Tibial nerve (tissue), 4 donors: ENCODE data around the gene MSL3B.

Source experiments
- DNase-seq, 2 donors: peaks; one replicate each; pipeline ENCODE4 v3.0.0-alpha.2; 2019; ENCODE audit warnings: low spot score in 2 of 2
- H3K27ac ChIP-seq, 4 donors: fragments of 200-600 bp; sonication (generic) in 3 of 4; one replicate each; pipeline ENCODE4 v1.5.1; 2017 to 2019; ENCODE audit warnings: mild to moderate bottlenecking in 1 of 4
- H3K27me3 ChIP-seq, 2 donors: fragments of 200-600 bp; sonication (generic) in 1 of 2; one replicate each; pipeline versions ENCODE4 v1.5.1 to v1.6.0; 2017 to 2019
- H3K36me3 ChIP-seq, 3 donors: fragments of 200-600 bp; sonication (generic); one replicate each; pipeline ENCODE4 v1.5.1; 2018 to 2019
- H3K4me1 ChIP-seq, 4 donors: fragments of 200-600 bp; sonication (generic) in 3 of 4; one replicate each; pipeline ENCODE4 v1.5.1; 2017 to 2019
- H3K4me3 ChIP-seq, 4 donors: fragments of 200-600 bp; sonication (generic) in 3 of 4; one replicate each; pipeline ENCODE4 v1.5.1; 2017 to 2019; ENCODE audit warnings: mild to moderate bottlenecking in 1 of 4, moderate library complexity in 1 of 4
- H3K9me3 ChIP-seq, 4 donors: fragments of 200-600 bp; sonication (generic) in 3 of 4; one replicate each; pipeline ENCODE4 v1.5.1; 2017 to 2019
- EP300 ChIP-seq, 2 donors: sonication (generic); formaldehyde crosslinking; IDR thresholded peaks; one replicate each; pipeline ENCODE4 v1.6.1; 2017; ENCODE audit warnings: antibody characterized with exemption in 2 of 2, mild to moderate bottlenecking in 1 of 2
- POLR2A ChIP-seq, 2 donors: fragments of 450-650 bp; IDR thresholded peaks; one replicate each; pipeline ENCODE4 v1.6.1; 2017; ENCODE audit warnings: antibody characterized with exemption in 2 of 2, mild to moderate bottlenecking in 2 of 2, moderate library complexity in 2 of 2
- WGBS, 2 donors: methylation state at CpG; one replicate each; pipeline ENCODE4 v1.1.5; 2018; 5-methylcytosine and 5-hydroxymethylcytosine counted together
- TF ChIP-seq, protein P1 (sequence below), 5 experiments: fragments of 200-600 bp in 3 of 5; fragments of 450-650 bp in 2 of 5; sonication (generic) in 3 of 5; IDR thresholded peaks; one replicate each; pipeline ENCODE4 v1.5.1; 2016 to 2019; ENCODE audit warnings: antibody characterized with exemption in 5 of 5, mild to moderate bottlenecking in 3 of 5, moderate library complexity in 2 of 5

The MSL3B gene

DNA sequence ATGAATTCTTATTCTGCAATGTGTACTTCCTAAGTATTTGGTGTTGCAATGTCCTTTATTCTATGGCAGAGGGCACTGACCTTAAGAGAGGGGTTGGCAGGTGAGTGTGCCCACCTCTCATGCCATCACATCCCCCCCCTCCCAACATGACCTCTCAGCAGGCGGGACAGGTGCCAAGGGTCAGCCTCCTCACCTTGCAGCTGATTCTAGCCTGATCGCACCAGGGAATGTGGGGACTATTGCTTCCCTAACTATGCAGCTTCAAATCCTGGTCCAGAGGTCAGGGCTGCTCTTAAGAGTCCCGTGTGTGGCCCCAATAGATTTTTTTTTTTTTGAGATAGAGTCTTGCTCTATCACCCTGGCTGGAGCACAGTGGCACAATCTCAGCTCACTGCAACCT is 23.4 kb downstream of the MSL3B start:
- 89 to 91% methylated on average over 3 of the region's 3 CpGs for WGBS, 2 donors
- no peaks in the 10 kb centered on the region for H3K27me3 ChIP-seq
- no peak overlapping the region for H3K4me3 ChIP-seq
- TF ChIP-seq, protein P1, sequence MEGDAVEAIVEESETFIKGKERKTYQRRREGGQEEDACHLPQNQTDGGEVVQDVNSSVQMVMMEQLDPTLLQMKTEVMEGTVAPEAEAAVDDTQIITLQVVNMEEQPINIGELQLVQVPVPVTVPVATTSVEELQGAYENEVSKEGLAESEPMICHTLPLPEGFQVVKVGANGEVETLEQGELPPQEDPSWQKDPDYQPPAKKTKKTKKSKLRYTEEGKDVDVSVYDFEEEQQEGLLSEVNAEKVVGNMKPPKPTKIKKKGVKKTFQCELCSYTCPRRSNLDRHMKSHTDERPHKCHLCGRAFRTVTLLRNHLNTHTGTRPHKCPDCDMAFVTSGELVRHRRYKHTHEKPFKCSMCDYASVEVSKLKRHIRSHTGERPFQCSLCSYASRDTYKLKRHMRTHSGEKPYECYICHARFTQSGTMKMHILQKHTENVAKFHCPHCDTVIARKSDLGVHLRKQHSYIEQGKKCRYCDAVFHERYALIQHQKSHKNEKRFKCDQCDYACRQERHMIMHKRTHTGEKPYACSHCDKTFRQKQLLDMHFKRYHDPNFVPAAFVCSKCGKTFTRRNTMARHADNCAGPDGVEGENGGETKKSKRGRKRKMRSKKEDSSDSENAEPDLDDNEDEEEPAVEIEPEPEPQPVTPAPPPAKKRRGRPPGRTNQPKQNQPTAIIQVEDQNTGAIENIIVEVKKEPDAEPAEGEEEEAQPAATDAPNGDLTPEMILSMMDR (IDR thresholded peaks at IDR 0.05), result no peak
- no peak for TF ChIP-seq EP300 (IDR thresholded peaks at IDR 0.05)
- TF ChIP-seq POLR2A (IDR thresholded peaks at IDR 0.05), result no peak
- H3K36me3 ChIP-seq, result no peaks in the 10 kb centered on the region
- no peaks in the 10 kb centered on the region for H3K9me3 ChIP-seq
- H3K27ac ChIP-seq, result no peak overlapping the region
- DNase-seq, result no peak
- no peaks in the 10 kb centered on the region for H3K4me1 ChIP-seq

DNA sequence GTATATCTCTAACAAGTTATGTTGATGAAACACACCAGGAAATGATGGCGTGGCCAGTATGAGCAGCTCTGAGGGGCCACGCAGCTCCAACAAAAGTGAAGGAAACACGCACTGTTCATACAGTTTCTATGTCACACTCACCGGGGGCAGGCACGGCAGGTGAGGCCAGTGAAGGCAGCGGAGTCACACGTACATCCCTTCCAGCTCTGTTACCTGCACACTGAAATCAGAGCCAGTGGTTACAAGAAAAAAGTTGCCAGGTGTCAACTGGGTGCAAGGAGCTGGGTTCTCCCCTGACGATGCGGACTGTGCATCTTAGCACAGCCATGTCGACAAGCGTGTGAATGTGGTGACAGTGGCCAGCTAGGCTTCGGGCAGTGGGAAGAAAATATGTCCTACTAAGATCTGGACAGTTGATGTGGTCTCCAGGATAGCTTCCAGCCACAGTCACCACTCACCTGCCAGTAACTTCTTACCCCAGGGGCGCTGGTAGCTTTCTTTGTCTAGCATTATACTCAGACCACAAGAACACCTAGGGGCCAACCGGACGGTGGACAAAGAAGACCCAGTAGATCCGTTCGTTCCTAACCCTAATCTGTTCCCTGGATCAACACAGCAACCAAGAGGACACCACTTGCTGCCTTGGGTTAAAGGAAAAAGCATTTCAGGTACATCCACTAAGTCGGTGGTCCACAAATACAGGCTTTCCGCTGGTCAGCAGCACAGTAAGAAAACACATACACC is 23.9 kb downstream of the MSL3B start:
- no peaks in the 10 kb centered on the region for H3K9me3 ChIP-seq
- H3K4me3 ChIP-seq, result no peak overlapping the region
- no peaks in the 10 kb centered on the region for H3K36me3 ChIP-seq
- no peak for TF ChIP-seq EP300 (IDR thresholded peaks at IDR 0.05)
- TF ChIP-seq, protein P1 (IDR thresholded peaks at IDR 0.05), result no peak
- no peak for TF ChIP-seq POLR2A (IDR thresholded peaks at IDR 0.05)
- no peaks in the 10 kb centered on the region for H3K27me3 ChIP-seq
- no peaks in the 10 kb centered on the region for H3K4me1 ChIP-seq
- WGBS, 2 donors, result 88 to 90% methylated on average over 19 of the region's 19 CpGs
- no peak for DNase-seq
- H3K27ac ChIP-seq, result no peak overlapping the region

DNA sequence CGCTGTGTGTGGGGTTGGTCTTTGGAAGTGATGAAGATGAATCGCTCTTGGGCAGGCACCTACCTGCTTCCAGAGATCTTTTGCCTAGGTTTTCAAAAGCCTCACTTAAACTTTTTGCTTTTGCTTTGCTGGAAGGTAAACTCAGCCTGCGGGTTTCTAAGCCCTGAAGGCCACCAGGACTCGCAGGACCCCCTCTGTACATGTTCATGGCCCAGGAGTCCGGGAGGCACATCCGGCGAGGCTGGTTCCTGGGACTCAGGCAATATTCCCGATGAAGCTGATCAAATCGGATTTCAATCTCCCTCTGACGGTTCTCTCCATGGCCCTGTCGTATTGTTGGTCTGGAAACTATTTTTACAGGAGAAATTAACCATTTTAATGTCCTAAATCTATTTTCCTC is 27.0 kb downstream of the MSL3B start:
- Histone ChIP-seq H3K27ac (no peak overlapping the region), H3K36me3 (no peaks in the 10 kb centered on the region), H3K4me1 (no peaks in the 10 kb centered on the region), H3K4me3 (no peak overlapping the region), H3K9me3 (no peaks in the 10 kb centered on the region), H3K27me3 (no peaks in the 10 kb centered on the region)
- WGBS, 2 donors, result 88 to 95% methylated on average over 11 of the region's 11 CpGs
- no peak for TF ChIP-seq EP300 (IDR thresholded peaks at IDR 0.05)
- no peak for TF ChIP-seq POLR2A (IDR thresholded peaks at IDR 0.05)
- TF ChIP-seq, protein P1 (IDR thresholded peaks at IDR 0.05), result no peak
- no peak for DNase-seq

DNA sequence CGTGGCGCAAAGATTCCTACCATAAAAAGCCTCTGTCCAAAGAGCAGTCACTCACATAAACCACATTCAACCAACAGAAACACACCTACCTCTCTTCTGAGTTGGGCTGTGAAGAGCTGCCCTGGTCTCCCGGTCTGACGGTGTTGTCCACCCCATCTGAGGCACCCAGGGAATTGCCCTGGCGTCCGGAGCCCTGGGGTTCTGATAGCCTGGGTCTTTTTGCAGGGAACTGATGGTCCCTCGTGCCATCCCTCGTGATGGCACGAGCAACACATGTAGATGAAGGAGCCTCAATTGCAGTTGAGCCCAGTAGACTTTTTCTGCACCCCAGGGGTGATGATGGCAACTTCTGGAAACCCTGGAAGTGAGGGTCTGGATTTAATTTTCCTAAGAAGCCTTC is 27.7 kb downstream of the MSL3B start:
- Histone ChIP-seq H3K27me3 (no peaks in the 10 kb centered on the region), H3K36me3 (no peaks in the 10 kb centered on the region), H3K4me3 (no peak overlapping the region), H3K27ac (no peak overlapping the region), H3K4me1 (no peaks in the 10 kb centered on the region), H3K9me3 (no peaks in the 10 kb centered on the region)
- no peak for DNase-seq
- WGBS, 2 donors, result 93 to 97% methylated on average over 9 of the region's 9 CpGs
- TF ChIP-seq POLR2A (IDR thresholded peaks at IDR 0.05) (no peak), EP300 (IDR thresholded peaks at IDR 0.05) (no peak)
- TF ChIP-seq, protein P1 (IDR thresholded peaks at IDR 0.05), result no peak

DNA sequence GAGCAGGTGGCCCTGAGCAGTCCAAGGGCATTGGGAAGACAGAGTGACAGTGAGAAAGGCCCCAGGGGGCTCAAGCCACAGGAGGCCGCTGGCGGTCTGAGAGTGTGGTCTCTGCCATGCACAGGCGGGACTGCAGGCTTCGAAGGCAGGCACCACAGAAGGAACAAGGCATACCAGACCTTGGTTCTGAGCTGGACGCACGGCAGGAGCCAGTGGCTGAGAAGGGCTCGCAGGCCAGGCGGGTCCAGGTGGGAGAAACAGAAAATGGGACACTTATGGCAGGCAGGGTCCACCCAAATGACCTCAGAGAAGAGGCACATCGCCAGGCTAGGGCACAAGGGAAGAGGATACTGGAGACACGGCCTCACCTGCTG is 28.8 kb downstream of the MSL3B start:
- H3K36me3 ChIP-seq, result no peaks in the 10 kb centered on the region
- DNase-seq, result no peak
- H3K27ac ChIP-seq, result no peak overlapping the region
- no peaks in the 10 kb centered on the region for H3K9me3 ChIP-seq
- TF ChIP-seq, protein P1 (IDR thresholded peaks at IDR 0.05), result no peak
- TF ChIP-seq EP300 (IDR thresholded peaks at IDR 0.05), result no peak
- TF ChIP-seq POLR2A (IDR thresholded peaks at IDR 0.05), result no peak
- no peaks in the 10 kb centered on the region for H3K4me1 ChIP-seq
- no peak overlapping the region for H3K4me3 ChIP-seq
- no peaks in the 10 kb centered on the region for H3K27me3 ChIP-seq
- 97% methylated on average over 10 of the region's 10 CpGs for WGBS, 2 donors
